ENCODE measurements around the gene TRMT2B. TPM values are rescaled to one million over a fixed set of nuclear protein-coding genes. Genes with fewer than 3 reads are reported as not detected.

TRMT2B gene
- total and polyA plus RNA-seq, 10 of the 15 experiments (the other 5 are each of a cell fraction or from before 2014, with no cell fraction given): 2.5 to 14.2 (median 11.5) TPM

DNA sequence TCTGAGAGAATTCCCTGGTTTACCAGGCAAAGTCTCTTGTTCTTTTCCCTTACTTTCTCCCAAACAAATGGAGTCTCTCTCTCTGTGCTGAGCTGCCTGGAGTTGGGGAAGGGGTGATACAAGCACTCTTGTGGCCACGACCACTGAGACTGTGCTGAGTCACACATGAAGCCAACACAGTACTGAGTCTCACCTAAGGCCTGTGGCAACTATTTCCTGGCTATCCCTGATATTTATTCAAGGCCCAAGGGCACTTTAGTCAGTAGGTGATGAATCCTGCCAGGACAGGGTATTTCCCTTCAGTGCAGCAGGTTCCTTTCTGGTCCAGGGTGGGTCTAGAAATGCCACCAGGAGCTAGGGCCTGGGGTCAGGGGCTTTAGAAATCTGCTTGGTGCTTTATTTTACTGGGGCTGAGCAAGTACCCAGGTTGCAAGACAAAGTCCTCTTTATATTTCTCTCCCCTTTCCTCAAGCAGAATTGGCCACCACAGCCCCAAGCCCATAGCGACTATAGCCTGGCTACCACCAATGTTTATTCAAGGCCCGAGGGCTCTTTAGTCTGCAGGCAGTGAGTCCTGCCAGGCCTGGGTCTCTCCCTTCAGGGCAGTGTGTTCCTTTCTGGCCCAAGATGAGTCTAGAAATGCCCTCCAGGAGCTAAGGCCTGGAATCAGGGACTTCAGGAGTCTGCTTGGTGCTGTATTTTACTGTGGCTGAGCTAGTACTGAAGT lies 71.9 kb downstream of the TRMT2B start (continued):
- TF ChIP-seq NFIC (IDR thresholded peaks at IDR 0.05; ENCODE audit: low read depth, low read length) (no peak), SMC3 (IDR thresholded peaks at IDR 0.05; ENCODE audit: borderline replicate concordance, low read length) (no peak)
- TF ChIP-seq, protein P1, sequence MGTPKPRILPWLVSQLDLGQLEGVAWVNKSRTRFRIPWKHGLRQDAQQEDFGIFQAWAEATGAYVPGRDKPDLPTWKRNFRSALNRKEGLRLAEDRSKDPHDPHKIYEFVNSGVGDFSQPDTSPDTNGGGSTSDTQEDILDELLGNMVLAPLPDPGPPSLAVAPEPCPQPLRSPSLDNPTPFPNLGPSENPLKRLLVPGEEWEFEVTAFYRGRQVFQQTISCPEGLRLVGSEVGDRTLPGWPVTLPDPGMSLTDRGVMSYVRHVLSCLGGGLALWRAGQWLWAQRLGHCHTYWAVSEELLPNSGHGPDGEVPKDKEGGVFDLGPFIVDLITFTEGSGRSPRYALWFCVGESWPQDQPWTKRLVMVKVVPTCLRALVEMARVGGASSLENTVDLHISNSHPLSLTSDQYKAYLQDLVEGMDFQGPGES (IDR thresholded peaks at IDR 0.05): no peak
- TF ChIP-seq, protein P2, sequence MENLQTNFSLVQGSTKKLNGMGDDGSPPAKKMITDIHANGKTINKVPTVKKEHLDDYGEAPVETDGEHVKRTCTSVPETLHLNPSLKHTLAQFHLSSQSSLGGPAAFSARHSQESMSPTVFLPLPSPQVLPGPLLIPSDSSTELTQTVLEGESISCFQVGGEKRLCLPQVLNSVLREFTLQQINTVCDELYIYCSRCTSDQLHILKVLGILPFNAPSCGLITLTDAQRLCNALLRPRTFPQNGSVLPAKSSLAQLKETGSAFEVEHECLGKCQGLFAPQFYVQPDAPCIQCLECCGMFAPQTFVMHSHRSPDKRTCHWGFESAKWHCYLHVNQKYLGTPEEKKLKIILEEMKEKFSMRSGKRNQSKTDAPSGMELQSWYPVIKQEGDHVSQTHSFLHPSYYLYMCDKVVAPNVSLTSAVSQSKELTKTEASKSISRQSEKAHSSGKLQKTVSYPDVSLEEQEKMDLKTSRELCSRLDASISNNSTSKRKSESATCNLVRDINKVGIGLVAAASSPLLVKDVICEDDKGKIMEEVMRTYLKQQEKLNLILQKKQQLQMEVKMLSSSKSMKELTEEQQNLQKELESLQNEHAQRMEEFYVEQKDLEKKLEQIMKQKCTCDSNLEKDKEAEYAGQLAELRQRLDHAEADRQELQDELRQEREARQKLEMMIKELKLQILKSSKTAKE (IDR thresholded peaks at IDR 0.05; ENCODE audit: low read depth, poor library complexity, severe bottlenecking): no peak
- TF ChIP-seq, protein P3, sequence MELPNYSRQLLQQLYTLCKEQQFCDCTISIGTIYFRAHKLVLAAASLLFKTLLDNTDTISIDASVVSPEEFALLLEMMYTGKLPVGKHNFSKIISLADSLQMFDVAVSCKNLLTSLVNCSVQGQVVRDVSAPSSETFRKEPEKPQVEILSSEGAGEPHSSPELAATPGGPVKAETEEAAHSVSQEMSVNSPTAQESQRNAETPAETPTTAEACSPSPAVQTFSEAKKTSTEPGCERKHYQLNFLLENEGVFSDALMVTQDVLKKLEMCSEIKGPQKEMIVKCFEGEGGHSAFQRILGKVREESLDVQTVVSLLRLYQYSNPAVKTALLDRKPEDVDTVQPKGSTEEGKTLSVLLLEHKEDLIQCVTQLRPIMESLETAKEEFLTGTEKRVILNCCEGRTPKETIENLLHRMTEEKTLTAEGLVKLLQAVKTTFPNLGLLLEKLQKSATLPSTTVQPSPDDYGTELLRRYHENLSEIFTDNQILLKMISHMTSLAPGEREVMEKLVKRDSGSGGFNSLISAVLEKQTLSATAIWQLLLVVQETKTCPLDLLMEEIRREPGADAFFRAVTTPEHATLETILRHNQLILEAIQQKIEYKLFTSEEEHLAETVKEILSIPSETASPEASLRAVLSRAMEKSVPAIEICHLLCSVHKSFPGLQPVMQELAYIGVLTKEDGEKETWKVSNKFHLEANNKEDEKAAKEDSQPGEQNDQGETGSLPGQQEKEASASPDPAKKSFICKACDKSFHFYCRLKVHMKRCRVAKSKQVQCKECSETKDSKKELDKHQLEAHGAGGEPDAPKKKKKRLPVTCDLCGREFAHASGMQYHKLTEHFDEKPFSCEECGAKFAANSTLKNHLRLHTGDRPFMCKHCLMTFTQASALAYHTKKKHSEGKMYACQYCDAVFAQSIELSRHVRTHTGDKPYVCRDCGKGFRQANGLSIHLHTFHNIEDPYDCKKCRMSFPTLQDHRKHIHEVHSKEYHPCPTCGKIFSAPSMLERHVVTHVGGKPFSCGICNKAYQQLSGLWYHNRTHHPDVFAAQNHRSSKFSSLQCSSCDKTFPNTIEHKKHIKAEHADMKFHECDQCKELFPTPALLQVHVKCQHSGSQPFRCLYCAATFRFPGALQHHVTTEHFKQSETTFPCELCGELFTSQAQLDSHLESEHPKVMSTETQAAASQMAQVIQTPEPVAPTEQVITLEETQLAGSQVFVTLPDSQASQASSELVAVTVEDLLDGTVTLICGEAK (IDR thresholded peaks at IDR 0.05; ENCODE audit: borderline replicate concordance): no peak
- TF ChIP-seq, protein P4, sequence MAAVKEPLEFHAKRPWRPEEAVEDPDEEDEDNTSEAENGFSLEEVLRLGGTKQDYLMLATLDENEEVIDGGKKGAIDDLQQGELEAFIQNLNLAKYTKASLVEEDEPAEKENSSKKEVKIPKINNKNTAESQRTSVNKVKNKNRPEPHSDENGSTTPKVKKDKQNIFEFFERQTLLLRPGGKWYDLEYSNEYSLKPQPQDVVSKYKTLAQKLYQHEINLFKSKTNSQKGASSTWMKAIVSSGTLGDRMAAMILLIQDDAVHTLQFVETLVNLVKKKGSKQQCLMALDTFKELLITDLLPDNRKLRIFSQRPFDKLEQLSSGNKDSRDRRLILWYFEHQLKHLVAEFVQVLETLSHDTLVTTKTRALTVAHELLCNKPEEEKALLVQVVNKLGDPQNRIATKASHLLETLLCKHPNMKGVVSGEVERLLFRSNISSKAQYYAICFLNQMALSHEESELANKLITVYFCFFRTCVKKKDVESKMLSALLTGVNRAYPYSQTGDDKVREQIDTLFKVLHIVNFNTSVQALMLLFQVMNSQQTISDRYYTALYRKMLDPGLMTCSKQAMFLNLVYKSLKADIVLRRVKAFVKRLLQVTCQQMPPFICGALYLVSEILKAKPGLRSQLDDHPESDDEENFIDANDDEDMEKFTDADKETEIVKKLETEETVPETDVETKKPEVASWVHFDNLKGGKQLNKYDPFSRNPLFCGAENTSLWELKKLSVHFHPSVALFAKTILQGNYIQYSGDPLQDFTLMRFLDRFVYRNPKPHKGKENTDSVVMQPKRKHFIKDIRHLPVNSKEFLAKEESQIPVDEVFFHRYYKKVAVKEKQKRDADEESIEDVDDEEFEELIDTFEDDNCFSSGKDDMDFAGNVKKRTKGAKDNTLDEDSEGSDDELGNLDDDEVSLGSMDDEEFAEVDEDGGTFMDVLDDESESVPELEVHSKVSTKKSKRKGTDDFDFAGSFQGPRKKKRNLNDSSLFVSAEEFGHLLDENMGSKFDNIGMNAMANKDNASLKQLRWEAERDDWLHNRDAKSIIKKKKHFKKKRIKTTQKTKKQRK (IDR thresholded peaks at IDR 0.05; ENCODE audit: low read depth, low read length): no peak

All from GM12878 (cell line).